Astrocyte (in vitro differentiated cells and primary cell): ENCODE results near the gene UCHL3. TPM values are rescaled to one million over a fixed set of nuclear protein-coding genes. Genes with fewer than 3 reads are reported as not detected.

Experiments
- DNase-seq: peaks from one replicate; pipeline ENCODE4 v3.0.0-alpha.2; 2010; ENCODE audit warnings: low read depth
- FAIRE-seq: peaks from 2 replicates; lab custom pipeline; 2011; peaks lifted over from hg19 to GRCh38; lab: Jason Lieb, UNC
- H2AFZ ChIP-seq: 2 replicates; pipeline ENCODE4 v1.6.0; 2012; ENCODE audit warnings: low read depth, low read length, inconsistent platforms
- H3K27ac ChIP-seq: 2 replicates; pipeline ENCODE4 v1.5.1; 2011; ENCODE audit warnings: low read depth, low read length, inconsistent platforms
- H3K27me3 ChIP-seq: 2 replicates; pipeline ENCODE4 v1.6.0; 2011; ENCODE audit warnings: low read length, inconsistent platforms; ENCODE audit not compliant: insufficient read depth
- H3K36me3 ChIP-seq: 2 replicates; pipeline ENCODE4 v1.5.1; 2011; ENCODE audit warnings: low read length, inconsistent platforms; ENCODE audit not compliant: insufficient read depth
- H3K4me1 ChIP-seq: 2 replicates; pipeline ENCODE4 v1.5.1; 2011; ENCODE audit warnings: low read length, inconsistent platforms; ENCODE audit not compliant: insufficient read depth
- H3K4me2 ChIP-seq: 2 replicates; pipeline ENCODE4 v1.6.0; 2012; ENCODE audit warnings: low read length, inconsistent platforms
- H3K4me3 ChIP-seq: 2 replicates; pipeline ENCODE4 v1.5.1; 2011; ENCODE audit warnings: low read depth, mild to moderate bottlenecking, low read length, inconsistent platforms; ENCODE audit not compliant: insufficient read depth
- H3K79me2 ChIP-seq: 2 replicates; pipeline ENCODE4 v1.6.0; 2012; ENCODE audit warnings: mild to moderate bottlenecking, low read length, inconsistent platforms; ENCODE audit not compliant: insufficient read depth
- H3K9ac ChIP-seq: 2 replicates; pipeline ENCODE4 v1.6.0; 2012; ENCODE audit warnings: mild to moderate bottlenecking, low read length, inconsistent platforms
- H3K9me3 ChIP-seq: 2 replicates; pipeline ENCODE4 v1.5.1; 2012; ENCODE audit warnings: low read depth, mild to moderate bottlenecking, low read length, inconsistent platforms; ENCODE audit not compliant: insufficient read depth
- H4K20me1 ChIP-seq: 2 replicates; pipeline ENCODE4 v1.6.0; 2012; ENCODE audit warnings: low read length, inconsistent platforms; ENCODE audit not compliant: insufficient read depth
- H3K27ac Mint-ChIP-seq: one replicate; pipeline ENCODE4 v1.8.0; 2021; ENCODE audit warnings: mild to moderate bottlenecking, mixed read lengths; ENCODE audit not compliant: unreplicated experiment
- H3K27me3 Mint-ChIP-seq: one replicate; pipeline ENCODE4 v1.8.0; 2021; ENCODE audit warnings: low read depth, mixed read lengths; ENCODE audit not compliant: unreplicated experiment
- H3K36me3 Mint-ChIP-seq: one replicate; pipeline ENCODE4 v1.8.0; 2021; ENCODE audit warnings: low read depth, mixed read lengths; ENCODE audit not compliant: unreplicated experiment
- H3K4me1 Mint-ChIP-seq: one replicate; pipeline ENCODE4 v1.8.0; 2021; ENCODE audit warnings: low read depth, mixed read lengths; ENCODE audit not compliant: unreplicated experiment
- H3K4me3 Mint-ChIP-seq: one replicate; pipeline ENCODE4 v1.8.0; 2021; ENCODE audit warnings: mild to moderate bottlenecking, moderate library complexity, mixed read lengths; ENCODE audit not compliant: unreplicated experiment
- H3K9me3 Mint-ChIP-seq: one replicate; pipeline ENCODE4 v1.8.0; 2021; ENCODE audit warnings: mild to moderate bottlenecking, mixed read lengths; ENCODE audit not compliant: unreplicated experiment
- CTCF ChIP-seq: IDR thresholded peaks from 2 replicates; pipeline ENCODE4 v1.5.1; 2011; ENCODE audit warnings: low read depth, mild to moderate bottlenecking, inconsistent platforms, low read length, moderate library complexity; ENCODE audit not compliant: insufficient read depth
- EZH2 ChIP-seq: IDR thresholded peaks from 2 replicates; pipeline ENCODE4 v1.6.1; 2012; ENCODE audit warnings: mild to moderate bottlenecking, low read length, inconsistent platforms; ENCODE audit not compliant: insufficient read depth
- total RNA-seq: library from RNA; stranded (reverse); gene quantifications from 2 replicates; pipeline ENCODE4 v1.2.1, GENCODE V29; 2021

The UCHL3 gene
- total RNA-seq, 1 donor from 2014 or later: 59.2 TPM

- Histone ChIP-seq H3K27me3 (no peaks in the 10 kb centered on the region), H4K20me1 (peaks cover 93% of the 10 kb centered on the region), H3K9me3 (no peaks in the 10 kb centered on the region), H3K4me3 (no peak overlapping the region), H3K79me2 (peaks cover 98% of the 10 kb centered on the region), H3K36me3 (peaks cover 30% of the 10 kb centered on the region), H3K4me1 (peaks cover 10% of the 10 kb centered on the region), H3K9ac (no peak overlapping the region), H2AFZ (no peak overlapping the region), H3K4me2 (no peak overlapping the region), H3K27ac (no peak overlapping the region)
- Mint-ChIP-seq H3K27me3 (no peaks in the 10 kb centered on the region), H3K36me3 (peaks cover 9% of the 10 kb centered on the region), H3K4me3 (no peak overlapping the region), H3K9me3 (no peaks in the 10 kb centered on the region), H3K27ac (no peak overlapping the region), H3K4me1 (no peaks in the 10 kb centered on the region)
- FAIRE-seq: no peak
- DNase-seq: no peak
- TF ChIP-seq CTCF: no peak
- TF ChIP-seq EZH2: no peak
These were observed 95.5 kb downstream of the UCHL3 start for GRCh38 chr13:75645141-75645540.

GRCh38 chr13:75647126-75647784 lies 97.7 kb downstream of the UCHL3 start:
- peaks cover 98% of the 10 kb centered on the region for H3K79me2 ChIP-seq
- peak; percentile 44 for DNase-seq
- peaks cover 5% of the 10 kb centered on the region for H3K36me3 Mint-ChIP-seq

More at GRCh38 chr13:75647126-75647784, 97.7 kb downstream of the UCHL3 start:
- Histone ChIP-seq H3K9ac (no peak overlapping the region), H3K36me3 (peaks cover 18% of the 10 kb centered on the region), H3K4me2 (peak overlapping the region; percentile 6), H3K27ac (no peak overlapping the region), H3K4me3 (no peak overlapping the region), H3K4me1 (peaks cover 8% of the 10 kb centered on the region), H3K9me3 (no peaks in the 10 kb centered on the region), H3K27me3 (no peaks in the 10 kb centered on the region), H2AFZ (no peak overlapping the region), H4K20me1 (peaks cover 93% of the 10 kb centered on the region)
- no peaks in the 10 kb centered on the region for H3K27me3 Mint-ChIP-seq
- no peak overlapping the region for H3K4me3 Mint-ChIP-seq
- FAIRE-seq: peak; percentile 29
- peaks cover 3% of the 10 kb centered on the region for H3K4me1 Mint-ChIP-seq
- H3K27ac Mint-ChIP-seq: no peak overlapping the region
- TF ChIP-seq CTCF (no peak), EZH2 (no peak)
- H3K9me3 Mint-ChIP-seq: no peaks in the 10 kb centered on the region
